ENCODE data around the gene DDR2. TPM values are rescaled to one million over a fixed set of nuclear protein-coding genes. Genes with fewer than 3 reads are reported as not detected.

DDR2 gene
- total and polyA plus RNA-seq, 2 of the 4 experiments (the other 2 are of a cell fraction): 66.1 to 245 TPM

DNA sequence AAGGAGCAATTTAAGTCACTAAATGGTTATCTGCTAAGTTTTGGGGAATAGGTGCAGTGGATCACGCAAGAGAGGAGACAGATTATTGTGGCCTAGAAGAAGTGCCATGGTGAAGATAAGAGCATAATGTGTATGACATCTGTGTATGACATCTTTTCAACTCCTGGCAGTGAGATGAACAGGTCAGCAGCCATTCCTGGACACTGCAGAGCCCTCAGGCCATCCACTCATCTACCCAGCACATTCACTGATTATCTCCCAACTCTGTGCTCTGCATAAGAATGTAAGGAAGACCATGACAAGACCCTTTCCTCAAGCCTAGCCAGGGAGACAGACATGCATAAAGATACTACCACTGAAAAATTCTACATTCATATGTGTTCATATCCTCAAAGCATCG is 73.7 kb downstream of the DDR2 start:
- DNase-seq: no peak
- H2BK15ac ChIP-seq (ENCODE audit: low read depth, low read length): no peak overlapping the region
- CTCF ChIA-PET: no interaction called here

More for the DNA sequence above, 73.7 kb downstream of the DDR2 start:
- H3K4me1 ChIP-seq (ENCODE audit: control insufficient read depth, insufficient read depth, low read length): peaks cover 23% of the 10 kb centered on the region
- H3K56ac ChIP-seq (ENCODE audit: extremely low read depth, insufficient read depth, low read length): no peak overlapping the region
- POLR2A ChIA-PET (ENCODE audit: unreplicated experiment): no interaction called here
- peaks cover 45% of the 10 kb centered on the region for H3K9me1 ChIP-seq (ENCODE audit: insufficient read depth, low read length)
- WGBS, 2 experiments (ENCODE audit: extremely low coverage in 2 of 2, insufficient read length in 1 of 2): no CpG with 5 or more reads among the region's 2 CpGs
- H2BK120ac ChIP-seq (ENCODE audit: low read depth, low read length): no peak overlapping the region
- no peak overlapping the region for H2AFZ ChIP-seq (replicated peaks; ENCODE audit: low read length, poor library complexity)
- H3K27ac ChIP-seq (ENCODE audit: insufficient read depth, low read length): no peak overlapping the region
- no peak overlapping the region for H3K23ac ChIP-seq (ENCODE audit: low read depth, low read length)
- no TSS peak for BruUV-seq (replicated peaks)
- no peak for TF ChIP-seq MAFK (IDR thresholded peaks at IDR 0.05; ENCODE audit: low read depth, low read length)
- ATAC-seq (ENCODE audit: low read depth): no peak
- H3K4me3 ChIP-seq (ENCODE audit: insufficient read depth, low read depth, low read length): no peak overlapping the region
- no peaks in the 10 kb centered on the region for H3K27me3 ChIP-seq (ENCODE audit: control insufficient read depth, insufficient read depth, low read length)
- H2BK20ac ChIP-seq (ENCODE audit: low read depth, low read length): no peak overlapping the region
- in situ Hi-C loops (cut with MboI; ENCODE audit: low sequenced_read_pairs) (no loop called here), dilution Hi-C loops (cut with HindIII; ENCODE audit: low sequenced_read_pairs, unreplicated experiment) (no loop called here), intact Hi-C loops (cut with micrococcal nuclease) (no loop called here)
- no peak overlapping the region for H3K18ac ChIP-seq (ENCODE audit: low read depth, low read length)
- H2AK5ac ChIP-seq (ENCODE audit: low read depth, low read length): no peak overlapping the region
- peaks cover 33% of the 10 kb centered on the region for H3K36me3 ChIP-seq (ENCODE audit: control insufficient read depth, insufficient read depth, low read length)
- no peak overlapping the region; the same call in 1 of the 2 replicates for H4K5ac ChIP-seq (ENCODE audit: low read depth, low read length)
- peaks cover 76 to 99% of the 10 kb centered on the region in 2 experiments for H3K79me1 ChIP-seq (ENCODE audit: low read depth in 1 of 2, low read length in 2 of 2)
- H4K8ac ChIP-seq (ENCODE audit: low read depth in 2 of 2, low read length in 2 of 2): no peak overlapping the region
- H2AK9ac ChIP-seq (replicated peaks; ENCODE audit: low read depth, low read length, poor library complexity): no peak overlapping the region
- H3K9me3 ChIP-seq (ENCODE audit: control insufficient read depth, insufficient read depth, low read length): no peaks in the 10 kb centered on the region
- no peak overlapping the region for H4K91ac ChIP-seq (ENCODE audit: insufficient read depth, low read depth, low read length)
- H3K4me2 ChIP-seq (ENCODE audit: low read depth, low read length): no peak overlapping the region
- H2BK5ac ChIP-seq (ENCODE audit: low read depth, low read length, poor library complexity, severe bottlenecking): no peak overlapping the region
- H3K14ac ChIP-seq (replicated peaks; ENCODE audit: low read depth, low read length): no peak overlapping the region
- peaks cover 74% of the 10 kb centered on the region; the same call in 1 of the 2 replicates for H4K20me1 ChIP-seq (ENCODE audit: insufficient read depth, low read length)
- no peak overlapping the region for H3K9ac ChIP-seq (ENCODE audit: low read depth, low read length)
- no peak overlapping the region for H3K4ac ChIP-seq (ENCODE audit: low read depth, low read length)

Measured in IMR-90 (cell line).